Measurements from ENCODE around the gene DYSF.

The DYSF gene

GRCh38 chr2:71494523-71495155, 41.3 kb downstream of the DYSF start:
- H3K9me3 ChIP-seq (ENCODE audit: low read depth, low read length): no peaks in the 10 kb centered on the region
- no peak overlapping the region for H3K27ac ChIP-seq
- H3K4me3 ChIP-seq: no peak overlapping the region
- no peak for DNase-seq (ENCODE audit: low read depth, low spot score)
- H3K36me3 ChIP-seq (ENCODE audit: insufficient read depth, low read length): no peaks in the 10 kb centered on the region
- no peak overlapping the region for H3K9ac ChIP-seq (ENCODE audit: insufficient read length)
- no peak for TF ChIP-seq EZH2 (IDR thresholded peaks at IDR 0.05)
- no peak for TF ChIP-seq POLR2AphosphoS5 (IDR thresholded peaks at IDR 0.05; ENCODE audit: borderline replicate concordance, low read depth, low read length)
- TF ChIP-seq FOXP2 (optimal IDR thresholded peaks at IDR 0.05; ENCODE audit: control extremely low read depth, extremely low read length, insufficient read depth): no peak

DNA sequence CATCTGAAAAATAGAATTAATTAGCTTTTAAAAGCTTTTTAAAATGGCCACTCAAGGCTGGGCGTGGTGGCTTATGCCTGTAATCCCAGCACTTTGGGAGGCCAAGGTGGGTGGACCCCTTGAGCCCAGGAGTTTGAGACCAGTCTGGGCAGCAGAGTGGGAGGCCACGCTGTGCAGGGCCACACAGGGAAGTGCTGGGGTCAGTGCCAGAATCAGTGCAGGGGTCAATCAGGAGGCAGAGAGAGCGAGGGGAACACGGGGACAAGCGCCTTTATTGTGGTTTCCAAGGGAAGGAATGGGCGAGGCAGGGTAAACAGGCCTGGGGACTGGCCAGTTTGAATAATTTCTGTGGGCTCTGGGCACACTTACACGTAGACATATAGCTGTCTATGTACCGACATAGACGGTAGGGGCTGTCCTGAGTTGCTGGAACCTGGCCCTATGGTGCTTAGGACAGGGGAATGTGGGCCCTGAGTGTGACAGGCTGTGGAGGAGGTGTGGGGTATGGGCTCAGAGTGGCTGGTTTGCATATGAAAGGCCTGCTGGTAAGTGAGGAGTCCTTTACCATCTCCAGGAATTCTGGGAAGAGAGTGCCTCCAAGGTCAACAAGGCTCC, 42.9 kb downstream of the DYSF start:
- H3K36me3 ChIP-seq (ENCODE audit: insufficient read depth, low read length): no peaks in the 10 kb centered on the region
- no peaks in the 10 kb centered on the region for H3K9me3 ChIP-seq (ENCODE audit: low read depth, low read length)
- no peak overlapping the region for H3K27ac ChIP-seq
- no peak overlapping the region for H3K4me3 ChIP-seq
- DNase-seq (ENCODE audit: low read depth, low spot score): no peak
- TF ChIP-seq POLR2AphosphoS5 (IDR thresholded peaks at IDR 0.05; ENCODE audit: borderline replicate concordance, low read depth, low read length) (no peak), EZH2 (IDR thresholded peaks at IDR 0.05) (no peak), FOXP2 (optimal IDR thresholded peaks at IDR 0.05; ENCODE audit: control extremely low read depth, extremely low read length, insufficient read depth) (no peak)
- no peak overlapping the region for H3K9ac ChIP-seq (ENCODE audit: insufficient read length)

- no peaks in the 10 kb centered on the region for H3K36me3 ChIP-seq (ENCODE audit: insufficient read depth, low read length)
- H3K4me3 ChIP-seq: no peak overlapping the region
- H3K27ac ChIP-seq: no peak overlapping the region
- no peak overlapping the region for H3K9ac ChIP-seq (ENCODE audit: insufficient read length)
- TF ChIP-seq POLR2AphosphoS5 (IDR thresholded peaks at IDR 0.05; ENCODE audit: borderline replicate concordance, low read depth, low read length) (no peak), EZH2 (IDR thresholded peaks at IDR 0.05) (no peak), FOXP2 (optimal IDR thresholded peaks at IDR 0.05; ENCODE audit: control extremely low read depth, extremely low read length, insufficient read depth) (no peak)
- no peak for DNase-seq (ENCODE audit: low read depth, low spot score)
- H3K9me3 ChIP-seq (ENCODE audit: low read depth, low read length): no peaks in the 10 kb centered on the region
Measured at GRCh38 chr2:71498261-71498701, 44.9 kb downstream of the DYSF start.

- no peaks in the 10 kb centered on the region for H3K9me3 ChIP-seq (ENCODE audit: low read depth, low read length)
- no peak for DNase-seq (ENCODE audit: low read depth, low spot score)
- H3K36me3 ChIP-seq (ENCODE audit: insufficient read depth, low read length): no peaks in the 10 kb centered on the region
- no peak overlapping the region for H3K9ac ChIP-seq (ENCODE audit: insufficient read length)
- no peak overlapping the region for H3K27ac ChIP-seq
- TF ChIP-seq POLR2AphosphoS5 (IDR thresholded peaks at IDR 0.05; ENCODE audit: borderline replicate concordance, low read depth, low read length): no peak
- no peak for TF ChIP-seq FOXP2 (optimal IDR thresholded peaks at IDR 0.05; ENCODE audit: control extremely low read depth, extremely low read length, insufficient read depth)
- TF ChIP-seq EZH2 (IDR thresholded peaks at IDR 0.05): no peak
- H3K4me3 ChIP-seq: no peak overlapping the region
Measured at GRCh38 chr2:71499691-71500090, 46.3 kb downstream of the DYSF start.

DNA sequence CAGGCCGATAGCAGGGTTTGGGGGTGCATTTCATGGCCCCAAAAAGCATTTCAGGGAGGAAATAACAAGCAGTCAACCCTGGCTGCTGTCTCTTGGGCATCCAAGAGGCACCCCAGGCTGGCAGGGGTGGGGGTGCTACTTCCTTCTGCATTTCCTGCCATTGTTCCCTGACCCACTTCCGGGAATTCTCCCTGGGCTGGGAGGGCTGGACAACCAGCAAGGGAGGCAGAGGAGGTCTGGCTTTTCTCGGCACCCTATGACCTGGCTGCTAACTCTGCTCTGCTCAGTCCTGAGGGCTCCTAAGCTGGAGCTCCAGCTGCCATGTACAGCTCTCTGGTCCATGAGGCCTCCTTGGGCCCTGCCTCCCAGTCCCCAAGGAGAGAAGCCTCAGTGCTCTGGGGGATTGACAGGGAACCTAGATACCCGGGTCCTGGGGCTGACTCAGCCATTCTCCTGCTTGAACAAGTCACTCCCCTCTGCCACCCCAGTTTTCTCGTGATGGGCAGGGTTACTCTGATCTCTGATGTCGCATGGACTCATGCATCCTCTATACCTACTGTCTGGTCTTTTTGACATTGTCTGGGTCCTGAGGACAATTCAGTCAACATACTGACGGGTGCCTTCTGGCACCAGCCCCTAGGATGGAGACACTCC, 47.2 kb downstream of the DYSF start:
- TF ChIP-seq FOXP2 (optimal IDR thresholded peaks at IDR 0.05; ENCODE audit: control extremely low read depth, extremely low read length, insufficient read depth) (no peak), POLR2AphosphoS5 (IDR thresholded peaks at IDR 0.05; ENCODE audit: borderline replicate concordance, low read depth, low read length) (no peak), EZH2 (IDR thresholded peaks at IDR 0.05) (no peak)
- H3K9me3 ChIP-seq (ENCODE audit: low read depth, low read length): no peaks in the 10 kb centered on the region
- H3K36me3 ChIP-seq (ENCODE audit: insufficient read depth, low read length): no peaks in the 10 kb centered on the region
- no peak overlapping the region for H3K4me3 ChIP-seq
- H3K9ac ChIP-seq (ENCODE audit: insufficient read length): no peak overlapping the region
- DNase-seq (ENCODE audit: low read depth, low spot score): no peak
- H3K27ac ChIP-seq: no peak overlapping the region

- no peak overlapping the region for H3K9ac ChIP-seq (ENCODE audit: insufficient read length)
- no peak overlapping the region for H3K27ac ChIP-seq
- DNase-seq (ENCODE audit: low read depth, low spot score): no peak
- H3K9me3 ChIP-seq (ENCODE audit: low read depth, low read length): no peaks in the 10 kb centered on the region
- no peak for TF ChIP-seq POLR2AphosphoS5 (IDR thresholded peaks at IDR 0.05; ENCODE audit: borderline replicate concordance, low read depth, low read length)
- TF ChIP-seq EZH2 (IDR thresholded peaks at IDR 0.05): no peak
- TF ChIP-seq FOXP2 (optimal IDR thresholded peaks at IDR 0.05; ENCODE audit: control extremely low read depth, extremely low read length, insufficient read depth): no peak
- H3K4me3 ChIP-seq: no peak overlapping the region
- H3K36me3 ChIP-seq (ENCODE audit: insufficient read depth, low read length): no peaks in the 10 kb centered on the region
Measured at GRCh38 chr2:71502941-71503738, 49.8 kb downstream of the DYSF start.

DNA sequence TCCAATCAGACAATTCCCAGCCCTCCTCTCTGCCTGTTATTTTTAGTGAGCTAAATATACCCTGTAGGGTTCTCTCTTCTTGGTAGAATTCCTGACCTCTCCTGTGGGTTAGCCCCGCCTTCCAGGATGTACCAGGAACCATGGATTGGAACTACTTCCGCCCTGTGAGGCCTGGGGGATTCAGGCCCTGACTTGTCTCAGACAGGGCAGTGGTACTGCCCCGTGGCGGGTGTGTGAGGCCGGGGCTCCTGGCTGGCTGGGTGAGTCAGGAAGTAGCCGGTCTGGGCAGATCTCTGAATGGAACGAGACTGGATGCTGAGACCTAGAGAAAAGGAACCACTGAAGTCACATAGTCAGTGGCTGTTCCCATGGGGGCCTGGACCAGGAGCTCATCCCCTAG, 50.5 kb downstream of the DYSF start:
- no peak for DNase-seq (ENCODE audit: low read depth, low spot score)
- H3K4me3 ChIP-seq: no peak overlapping the region
- H3K9me3 ChIP-seq (ENCODE audit: low read depth, low read length): no peaks in the 10 kb centered on the region
- TF ChIP-seq FOXP2 (optimal IDR thresholded peaks at IDR 0.05; ENCODE audit: control extremely low read depth, extremely low read length, insufficient read depth) (no peak), EZH2 (IDR thresholded peaks at IDR 0.05) (no peak), POLR2AphosphoS5 (IDR thresholded peaks at IDR 0.05; ENCODE audit: borderline replicate concordance, low read depth, low read length) (no peak)
- no peak overlapping the region for H3K27ac ChIP-seq
- no peaks in the 10 kb centered on the region for H3K36me3 ChIP-seq (ENCODE audit: insufficient read depth, low read length)
- no peak overlapping the region for H3K9ac ChIP-seq (ENCODE audit: insufficient read length)

DNA sequence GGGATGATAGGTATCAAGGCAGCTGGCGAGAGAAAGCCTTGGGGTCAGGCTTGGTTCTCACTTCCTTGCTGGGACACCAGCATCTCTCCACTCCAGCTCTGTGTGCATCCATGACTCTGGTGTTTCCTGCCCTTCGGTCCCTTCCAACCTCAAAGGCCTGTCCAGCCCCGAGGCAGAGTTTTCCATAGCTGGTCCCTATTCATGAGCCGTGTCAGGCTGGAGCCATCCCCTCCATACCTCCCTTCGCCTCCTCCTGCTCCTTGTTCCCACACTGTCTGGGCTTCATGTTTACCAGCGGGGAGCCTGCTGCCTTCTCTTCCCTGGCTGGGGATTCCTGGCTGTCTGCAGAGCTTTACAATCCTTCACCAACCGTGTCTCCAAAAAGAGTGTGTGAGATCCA, 51.2 kb downstream of the DYSF start:
- no peak for DNase-seq (ENCODE audit: low read depth, low spot score)
- Histone ChIP-seq H3K9ac (ENCODE audit: insufficient read length) (no peak overlapping the region), H3K27ac (no peak overlapping the region), H3K36me3 (ENCODE audit: insufficient read depth, low read length) (no peaks in the 10 kb centered on the region), H3K9me3 (ENCODE audit: low read depth, low read length) (no peaks in the 10 kb centered on the region), H3K4me3 (no peak overlapping the region)
- TF ChIP-seq POLR2AphosphoS5 (IDR thresholded peaks at IDR 0.05; ENCODE audit: borderline replicate concordance, low read depth, low read length) (no peak), FOXP2 (optimal IDR thresholded peaks at IDR 0.05; ENCODE audit: control extremely low read depth, extremely low read length, insufficient read depth) (no peak), EZH2 (IDR thresholded peaks at IDR 0.05) (no peak)

All from SK-N-MC (cell line).